IMR-90 (cell line): ENCODE results near the gene EPSTI1. TPM values are rescaled to one million over a fixed set of nuclear protein-coding genes. Genes with fewer than 3 reads are reported as not detected.

Experiments
- ATAC-seq: fragments of 200-7000 bp; cut with Tn5 transposase; 2 replicates; pipeline ENCODE4 v1.9.1; 2020; ENCODE audit warnings: low read depth, mild to moderate bottlenecking, moderate library complexity
- BruUV-seq: library from RNA; stranded (reverse); fragments of 400-500 nt; replicated peaks from 2 replicates; lab custom pipeline; 2021; lab: Mats Ljungman, UMichigan
- CTCF ChIA-PET: fragments of 300-600 bp; formaldehyde crosslinking; extraction: SDS; loops from one replicate; lab custom pipeline; 2021; ENCODE audit warnings: antibody characterized with exemption; lab: Yijun Ruan, JAX
- POLR2A ChIA-PET: fragments of 300-600 bp; sonication (Branson Sonifier 250); formaldehyde crosslinking; loops from one replicate; lab custom pipeline; 2022; ENCODE audit warnings: antibody characterized with exemption; ENCODE audit not compliant: unreplicated experiment; lab: Charles Lee
- DNase-seq: peaks from one replicate; pipeline ENCODE4 v3.0.0; 2013
- H2AFZ ChIP-seq: replicated peaks from 2 replicates; pipeline ENCODE3; 2013; ENCODE audit warnings: low read length, mild to moderate bottlenecking; ENCODE audit not compliant: poor library complexity
- H2AK5ac ChIP-seq: 2 replicates; pipeline ENCODE4 v1.6.1; 2013; ENCODE audit warnings: low read depth, low read length, inconsistent platforms
- H2AK9ac ChIP-seq: replicated peaks from 2 replicates; pipeline ENCODE3; 2013; ENCODE audit warnings: mild to moderate bottlenecking, low read depth, low read length, moderate library complexity; ENCODE audit not compliant: poor library complexity
- H2BK120ac ChIP-seq: 2 replicates; pipeline ENCODE4 v1.6.1; 2013; ENCODE audit warnings: low read depth, low read length, inconsistent platforms
- H2BK15ac ChIP-seq: 3 replicates; pipeline ENCODE4 v1.6.1; 2013; ENCODE audit warnings: low read depth, low read length, inconsistent platforms
- H2BK20ac ChIP-seq: 2 replicates; pipeline ENCODE4 v1.6.1; 2013; ENCODE audit warnings: low read depth, mild to moderate bottlenecking, inconsistent platforms, low read length, moderate library complexity
- H2BK5ac ChIP-seq: 2 replicates; pipeline ENCODE4 v1.6.1; 2013; ENCODE audit warnings: mild to moderate bottlenecking, low read depth, low read length, inconsistent platforms; ENCODE audit not compliant: poor library complexity, severe bottlenecking
- H3K14ac ChIP-seq: replicated peaks from 2 replicates; pipeline ENCODE4 v1.6.1; 2013; ENCODE audit warnings: low read depth, low read length, inconsistent platforms
- H3K18ac ChIP-seq: 2 replicates; pipeline ENCODE4 v1.6.1; 2013; ENCODE audit warnings: low read depth, low read length, control low read depth
- H3K23ac ChIP-seq: 2 replicates; pipeline ENCODE4 v1.6.1; 2013; ENCODE audit warnings: low read depth, low read length, inconsistent platforms
- H3K27ac ChIP-seq: 2 replicates; pipeline ENCODE4 v1.5.1; 2013; ENCODE audit warnings: mild to moderate bottlenecking, control low read depth, low read length; ENCODE audit not compliant: insufficient read depth
- H3K27me3 ChIP-seq: 2 replicates; pipeline ENCODE4 v1.6.1; 2013; ENCODE audit warnings: low read length; ENCODE audit not compliant: control insufficient read depth, insufficient read depth
- H3K36me3 ChIP-seq: 2 replicates; pipeline ENCODE4 v1.6.1; 2013; ENCODE audit warnings: low read length, mixed read lengths; ENCODE audit not compliant: control insufficient read depth, insufficient read depth
- H3K4ac ChIP-seq: 2 replicates; pipeline ENCODE4 v1.6.1; 2013; ENCODE audit warnings: low read depth, low read length, inconsistent platforms
- H3K4me1 ChIP-seq: 2 replicates; pipeline ENCODE4 v1.6.1; 2013; ENCODE audit warnings: low read length, mixed read lengths; ENCODE audit not compliant: control insufficient read depth, insufficient read depth
- H3K4me2 ChIP-seq: 2 replicates; pipeline ENCODE4 v1.6.1; 2013; ENCODE audit warnings: low read depth, mild to moderate bottlenecking, control low read depth, low read length, moderate library complexity
- H3K4me3 ChIP-seq: 2 replicates; pipeline ENCODE4 v1.5.1; 2013; ENCODE audit warnings: low read depth, mild to moderate bottlenecking, control low read depth, low read length, moderate library complexity; ENCODE audit not compliant: insufficient read depth
- H3K56ac ChIP-seq: 2 replicates; pipeline ENCODE4 v1.6.1; 2013; ENCODE audit warnings: low read length, inconsistent platforms; ENCODE audit not compliant: insufficient read depth; ENCODE audit errors: extremely low read depth
- H3K79me1 ChIP-seq, 2 experiments: 2 replicates each; pipeline ENCODE4 v1.6.1; 2013; ENCODE audit warnings: low read length in 2 of 2, inconsistent platforms in 1 of 2, low read depth in 1 of 2
- H3K9ac ChIP-seq: 2 replicates; pipeline ENCODE4 v1.6.1; 2013; ENCODE audit warnings: low read depth, low read length, control low read depth
- H3K9me1 ChIP-seq: 2 replicates; pipeline ENCODE4 v1.6.1; 2013; ENCODE audit warnings: low read length, inconsistent platforms; ENCODE audit not compliant: insufficient read depth
- H3K9me3 ChIP-seq: 2 replicates; pipeline ENCODE4 v1.6.1; 2013; ENCODE audit warnings: low read length; ENCODE audit not compliant: control insufficient read depth, insufficient read depth
- H4K20me1 ChIP-seq: 2 replicates; pipeline ENCODE4 v1.6.1; 2013; ENCODE audit warnings: low read length, inconsistent platforms; ENCODE audit not compliant: insufficient read depth
- H4K5ac ChIP-seq: 2 replicates; pipeline ENCODE4 v1.6.1; 2013; ENCODE audit warnings: mild to moderate bottlenecking, low read depth, low read length, control low read depth
- H4K8ac ChIP-seq, 2 experiments: 2 replicates each; pipeline ENCODE4 v1.6.1; 2013; ENCODE audit warnings: low read depth in 2 of 2, low read length in 2 of 2, control low read depth in 1 of 2, inconsistent platforms in 1 of 2
- H4K91ac ChIP-seq: 2 replicates; pipeline ENCODE4 v1.6.1; 2013; ENCODE audit warnings: low read depth, low read length, inconsistent platforms; ENCODE audit not compliant: insufficient read depth
- ELK1 ChIP-seq: fragments of 150-350 bp; IDR thresholded peaks from 2 replicates; pipeline ENCODE4 v1.6.1; 2016; ENCODE audit warnings: low read depth, mild to moderate bottlenecking, low read length, moderate library complexity, borderline replicate concordance
- FOS ChIP-seq: fragments of 150-350 bp; IDR thresholded peaks from 2 replicates; pipeline ENCODE4 v1.6.1; 2016; ENCODE audit warnings: low read depth, low read length
- MAFK ChIP-seq: IDR thresholded peaks from 2 replicates; pipeline ENCODE4 v1.6.1; 2012; ENCODE audit warnings: low read depth, low read length, improper control_type of control experiment
- POLR2A ChIP-seq: IDR thresholded peaks from 2 replicates; pipeline ENCODE4 v1.6.1; 2012; ENCODE audit warnings: mild to moderate bottlenecking, low read depth, low read length
- SMC3 ChIP-seq: fragments of 150-350 bp; IDR thresholded peaks from 2 replicates; pipeline ENCODE4 v1.6.1; 2016; ENCODE audit warnings: low read depth, mild to moderate bottlenecking, antibody characterized with exemption, low read length, moderate library complexity
- WGBS, 2 experiments: methylation state at CpG; one replicate each; pipeline versions ENCODE4 v1.1.5 to v1.1.7; 2013; ENCODE audit warnings: missing lambda C conversion rate in 2 of 2; ENCODE audit not compliant: insufficient read length in 1 of 2; ENCODE audit errors: extremely low coverage in 2 of 2; 5-methylcytosine and 5-hydroxymethylcytosine counted together
- dilution Hi-C: fragments of 300-500 bp; cut with HindIII; formaldehyde crosslinking; loops from one replicate; pipeline ENCODE4 v1.14.3; 2018; ENCODE audit warnings: low sequenced_read_pairs; ENCODE audit not compliant: unreplicated experiment
- in situ Hi-C: fragments of 300-500 bp; cut with MboI; formaldehyde crosslinking; loops from 3 replicates; pipeline ENCODE4 v1.14.3; 2019; ENCODE audit warnings: low sequenced_read_pairs, inconsistent platforms, mixed read lengths
- intact Hi-C: fragments of 100-400 bp; cut with micrococcal nuclease; formaldehyde crosslinking; loops from 2 replicates; pipeline ENCODE4 v1.10.0; 2022
- polyA plus RNA-seq, 3 experiments: library from polyadenylated mRNA; depleted of rRNA; stranded (reverse); fragments of >200 nt; gene quantifications; 2 replicates each; pipeline ENCODE4 v1.2.3, GENCODE V29; 2012; ENCODE audit warnings: low replicate concordance in 1 of 3
- total RNA-seq: library from RNA; depleted of rRNA; stranded (reverse); fragments of >200 nt; gene quantifications from 2 replicates; pipeline ENCODE4 v1.2.3, GENCODE V29; 2012

EPSTI1 gene
- total and polyA plus RNA-seq, 2 of the 4 experiments (the other 2 are of a cell fraction), result 0.90 to 1.6 TPM

- dilution Hi-C loops, result no loop called here
- H3K4ac ChIP-seq, result no peak overlapping the region
- DNase-seq (no peak), ATAC-seq (no peak)
- no peaks in the 10 kb centered on the region for H3K27me3 ChIP-seq
- no peak overlapping the region for H3K56ac ChIP-seq
- no peak overlapping the region for H3K4me2 ChIP-seq
- H2AK9ac ChIP-seq, result no peak overlapping the region
- no TSS peak for BruUV-seq
- no peak overlapping the region for H2AK5ac ChIP-seq
- H3K14ac ChIP-seq, result no peak overlapping the region
- no peak overlapping the region for H2BK15ac ChIP-seq
- no peak for TF ChIP-seq MAFK
- no peak for TF ChIP-seq POLR2A
- no peak for TF ChIP-seq ELK1
- no peak for TF ChIP-seq SMC3
- TF ChIP-seq FOS, result no peak
- H3K23ac ChIP-seq, result no peak overlapping the region
- no peaks in the 10 kb centered on the region for H3K36me3 ChIP-seq
- H3K9ac ChIP-seq, result no peak overlapping the region
- no peak overlapping the region for H2BK120ac ChIP-seq
- H3K4me1 ChIP-seq, result no peaks in the 10 kb centered on the region
- ChIA-PET POLR2A (interaction anchor here (0.6 kb wide), 2 partner anchors 13 to 64 kb away, joined by 3 to 15 read pairs; no protein-coding TSS in a partner anchor), CTCF (interaction anchor here (0.9 to 1.0 kb wide), 2 partner anchors 13 to 44 kb away, joined by 3 to 4 read pairs; no protein-coding TSS in a partner anchor)
- H3K9me1 ChIP-seq, result no peaks in the 10 kb centered on the region
- H2BK20ac ChIP-seq, result no peak overlapping the region
- H2BK5ac ChIP-seq, result no peak overlapping the region
- no peaks in the 10 kb centered on the region for H3K79me1 ChIP-seq
- no peak overlapping the region for H3K27ac ChIP-seq
- no peak overlapping the region for H2AFZ ChIP-seq
- H3K9me3 ChIP-seq, result peaks cover 2% of the 10 kb centered on the region; the same call in 1 of the 2 replicates
- no peak overlapping the region for H3K4me3 ChIP-seq
- H4K8ac ChIP-seq, result no peak overlapping the region
- no peak overlapping the region for H4K91ac ChIP-seq
- intact Hi-C loops, result no loop called here
- in situ Hi-C loops, result no loop called here
- no peak overlapping the region for H3K18ac ChIP-seq
- H4K5ac ChIP-seq, result no peak overlapping the region
- H4K20me1 ChIP-seq, result no peaks in the 10 kb centered on the region
- no CpG with 5 or more reads among the region's 3 CpGs for WGBS, 2 experiments
These were observed 66.0 kb downstream of the EPSTI1 start for GRCh38 chr13:42926043-42926442.
